Trophoblast cell (in vitro differentiated cells and primary cell): Measurements from ENCODE around the gene PRM2.
A peak's percentile ranks its signal among the peaks of the same experiment; 100 is the strongest.

Source experiments
- DNase-seq, 2 donors: peaks; one replicate each; pipeline ENCODE4 v3.0.0-alpha.2; 2016
- H2AFZ ChIP-seq: 2 replicates; pipeline ENCODE4 v1.6.1; 2013; ENCODE audit warnings: low read length, moderate library complexity, mild to moderate bottlenecking; ENCODE audit not compliant: insufficient read depth, poor library complexity
- H2AK5ac ChIP-seq: 2 replicates; pipeline ENCODE4 v1.6.1; 2013; ENCODE audit warnings: mild to moderate bottlenecking, low read length
- H2BK120ac ChIP-seq: 2 replicates; pipeline ENCODE4 v1.6.1; 2013; ENCODE audit warnings: low read length, mild to moderate bottlenecking, moderate library complexity; ENCODE audit not compliant: insufficient read depth, poor library complexity
- H2BK12ac ChIP-seq: 2 replicates; pipeline ENCODE4 v1.6.1; 2013; ENCODE audit warnings: mild to moderate bottlenecking, low read length, moderate library complexity
- H2BK5ac ChIP-seq: 2 replicates; pipeline ENCODE4 v1.6.1; 2013; ENCODE audit warnings: low read length, low read depth, moderate library complexity, mild to moderate bottlenecking; ENCODE audit not compliant: poor library complexity
- H3K14ac ChIP-seq: 2 replicates; pipeline ENCODE4 v1.6.1; 2013; ENCODE audit warnings: mild to moderate bottlenecking, low read length
- H3K18ac ChIP-seq: 2 replicates; pipeline ENCODE4 v1.6.1; 2013; ENCODE audit warnings: mild to moderate bottlenecking, low read length
- H3K23ac ChIP-seq: 2 replicates; pipeline ENCODE4 v1.6.1; 2013; ENCODE audit warnings: low read length
- H3K27ac ChIP-seq: 2 replicates; pipeline ENCODE4 v1.5.1; 2013; ENCODE audit warnings: low read depth, mild to moderate bottlenecking, inconsistent platforms, low read length, moderate library complexity
- H3K27me3 ChIP-seq: 2 replicates; pipeline ENCODE4 v1.6.1; 2013; ENCODE audit warnings: inconsistent platforms, mild to moderate bottlenecking, low read length, moderate library complexity; ENCODE audit not compliant: insufficient read depth
- H3K36me3 ChIP-seq, 2 experiments: 1 replicate in 1 of 2; 2 replicates in 1 of 2; pipeline ENCODE4 v1.6.1; 2013; ENCODE audit warnings: low read length in 2 of 2, mild to moderate bottlenecking in 2 of 2, moderate library complexity in 1 of 2; ENCODE audit not compliant: insufficient read depth in 2 of 2, control insufficient read depth in 1 of 2
- H3K4ac ChIP-seq: 2 replicates; pipeline ENCODE4 v1.6.1; 2013; ENCODE audit warnings: low read depth, mild to moderate bottlenecking, low read length, moderate library complexity
- H3K4me1 ChIP-seq, 2 experiments: 1 replicate in 1 of 2; 2 replicates in 1 of 2; pipeline ENCODE4 v1.6.1; 2013; ENCODE audit warnings: low read length in 2 of 2, mild to moderate bottlenecking in 2 of 2, moderate library complexity in 1 of 2; ENCODE audit not compliant: insufficient read depth in 2 of 2, control insufficient read depth in 1 of 2
- H3K4me2 ChIP-seq: 2 replicates; pipeline ENCODE4 v1.6.1; 2013; ENCODE audit warnings: inconsistent platforms, mild to moderate bottlenecking, low read length, moderate library complexity
- H3K4me3 ChIP-seq: 2 replicates; pipeline ENCODE4 v1.5.1; 2013; ENCODE audit warnings: mild to moderate bottlenecking, low read depth, low read length, inconsistent platforms
- H3K79me1 ChIP-seq: one replicate; pipeline ENCODE4 v1.6.1; 2013; ENCODE audit warnings: low read length
- H3K79me2 ChIP-seq: 2 replicates; pipeline ENCODE4 v1.6.1; 2013; ENCODE audit warnings: low read length, mild to moderate bottlenecking; ENCODE audit not compliant: control insufficient read depth, insufficient read depth, poor library complexity
- H3K9ac ChIP-seq: 2 replicates; pipeline ENCODE4 v1.6.1; 2013; ENCODE audit warnings: mild to moderate bottlenecking, low read length
- H3K9me3 ChIP-seq: 2 replicates; pipeline ENCODE4 v1.6.1; 2013; ENCODE audit warnings: low read depth, mild to moderate bottlenecking, control low read depth, inconsistent platforms, low read length; ENCODE audit not compliant: insufficient read depth
- H4K12ac ChIP-seq: 2 replicates; pipeline ENCODE4 v1.6.1; 2013; ENCODE audit warnings: low read depth, mild to moderate bottlenecking, low read length, moderate library complexity
- H4K8ac ChIP-seq: 2 replicates; pipeline ENCODE4 v1.6.1; 2013; ENCODE audit warnings: low read depth, mild to moderate bottlenecking, low read length, moderate library complexity
- H4K91ac ChIP-seq: one replicate; pipeline ENCODE4 v1.6.1; 2013; ENCODE audit warnings: low read depth, mild to moderate bottlenecking, low read length, moderate library complexity
- WGBS: extraction: QIAGEN DNeasy Blood & Tissue Kit; methylation state at CpG from one replicate; pipeline ENCODE4 v1.1.7; 2013; ENCODE audit warnings: missing lambda C conversion rate; ENCODE audit not compliant: insufficient read length, insufficient coverage; ENCODE audit errors: extremely low coverage; 5-methylcytosine and 5-hydroxymethylcytosine counted together

PRM2 gene

GRCh38 chr16:11272921-11273720, 3.2 kb downstream of the PRM2 start, which contains the start of gene PRM3:
Gene PRM3 (minus strand): TSS chr16:11273629. CDS start chr16:11273595, 34 bp downstream.
- peak within 1 kb of the TSS; percentile 36 for H2AK5ac ChIP-seq
- peaks cover 2% of the 10 kb centered on the region for H3K9me3 ChIP-seq
- peaks cover 0 to 5% of the 10 kb centered on the region in 2 experiments for H3K4me1 ChIP-seq
- no peak within 1 kb of the TSS for H4K8ac ChIP-seq
- no peak within 1 kb of the TSS for H3K9ac ChIP-seq
- H3K36me3 ChIP-seq = no peaks in the 10 kb centered on the region
- no peaks in the 10 kb centered on the region for H3K27me3 ChIP-seq
- no peak within 1 kb of the TSS for H3K4me2 ChIP-seq
- no peak within 1 kb of the TSS for H3K23ac ChIP-seq
- no peak within 1 kb of the TSS for H2BK120ac ChIP-seq
- H3K14ac ChIP-seq = no peak within 1 kb of the TSS
- H3K79me2 ChIP-seq = no peaks in the 10 kb centered on the region
- H3K4me3 ChIP-seq = no peak within 1 kb of the TSS
- H4K91ac ChIP-seq = peak within 1 kb of the TSS; percentile 20
- no peak within 1 kb of the TSS for H2BK5ac ChIP-seq
- no peak for DNase-seq
- no peak within 1 kb of the TSS for H3K18ac ChIP-seq
- H2AFZ ChIP-seq = no peak within 1 kb of the TSS
- H3K4ac ChIP-seq = no peak within 1 kb of the TSS
- H3K27ac ChIP-seq = no peak within 1 kb of the TSS
- no peak within 1 kb of the TSS for H2BK12ac ChIP-seq
- no peaks in the 10 kb centered on the region for H3K79me1 ChIP-seq
- WGBS = no CpG with 5 or more reads among the region's 30 CpGs
- H4K12ac ChIP-seq = no peak within 1 kb of the TSS

GRCh38 chr16:11272484-11272883, 3.8 kb downstream of the PRM2 start:
- Histone ChIP-seq H3K9me3 (peaks cover 2% of the 10 kb centered on the region), H3K4me2 (no peak overlapping the region), H2BK12ac (no peak overlapping the region), H3K79me2 (no peaks in the 10 kb centered on the region), H3K4me1 (peaks cover 0 to 5% of the 10 kb centered on the region in 2 experiments), H3K27ac (no peak overlapping the region), H3K23ac (no peak overlapping the region), H2BK5ac (no peak overlapping the region), H4K91ac (no peak overlapping the region), H2BK120ac (no peak overlapping the region), H3K9ac (no peak overlapping the region), H2AK5ac (no peak overlapping the region), H3K79me1 (no peaks in the 10 kb centered on the region), H4K12ac (no peak overlapping the region), H3K14ac (no peak overlapping the region), H2AFZ (no peak overlapping the region), H3K4me3 (no peak overlapping the region), H3K27me3 (no peaks in the 10 kb centered on the region), H3K4ac (no peak overlapping the region), H4K8ac (no peak overlapping the region), H3K36me3 (no peaks in the 10 kb centered on the region), H3K18ac (no peak overlapping the region)
- no peak for DNase-seq
- WGBS = no CpG with 5 or more reads among the region's 6 CpGs

- Histone ChIP-seq H4K91ac (no peak overlapping the region), H3K79me2 (no peaks in the 10 kb centered on the region), H2BK5ac (no peak overlapping the region), H2AFZ (no peak overlapping the region), H3K4ac (no peak overlapping the region), H3K36me3 (no peaks in the 10 kb centered on the region), H3K27me3 (no peaks in the 10 kb centered on the region), H4K8ac (no peak overlapping the region), H2AK5ac (no peak overlapping the region), H3K14ac (no peak overlapping the region), H3K4me1 (peaks cover 0 to 5% of the 10 kb centered on the region in 2 experiments), H2BK120ac (no peak overlapping the region), H3K4me2 (no peak overlapping the region), H3K9me3 (peaks cover 2% of the 10 kb centered on the region), H4K12ac (no peak overlapping the region), H3K79me1 (no peaks in the 10 kb centered on the region), H2BK12ac (no peak overlapping the region), H3K18ac (no peak overlapping the region), H3K23ac (no peak overlapping the region), H3K9ac (no peak overlapping the region), H3K27ac (no peak overlapping the region), H3K4me3 (peak overlapping the region; percentile 36)
- no peak for DNase-seq
- no CpG with 5 or more reads among the region's 10 CpGs for WGBS
Observed at GRCh38 chr16:11271610-11272009, 4.7 kb downstream of the PRM2 start.

- Histone ChIP-seq H3K4me3 (no peak overlapping the region), H3K4me1 (peaks cover 0 to 5% of the 10 kb centered on the region in 2 experiments), H3K18ac (no peak overlapping the region), H2BK120ac (no peak overlapping the region), H4K12ac (no peak overlapping the region), H3K9ac (no peak overlapping the region), H4K91ac (no peak overlapping the region), H2BK5ac (no peak overlapping the region), H3K9me3 (peaks cover 2% of the 10 kb centered on the region), H3K79me2 (no peaks in the 10 kb centered on the region), H2BK12ac (no peak overlapping the region), H3K27ac (no peak overlapping the region), H3K14ac (no peak overlapping the region), H4K8ac (no peak overlapping the region), H3K4ac (no peak overlapping the region), H2AK5ac (no peak overlapping the region), H3K36me3 (no peaks in the 10 kb centered on the region), H3K79me1 (no peaks in the 10 kb centered on the region), H3K4me2 (no peak overlapping the region), H2AFZ (no peak overlapping the region), H3K23ac (no peak overlapping the region), H3K27me3 (no peaks in the 10 kb centered on the region)
- DNase-seq = no peak
- WGBS = no CpG with 5 or more reads among the region's 2 CpGs
Observed at GRCh38 chr16:11270602-11271162, 5.6 kb downstream of the PRM2 start.
